Head of caudate nucleus (tissue), 42 donors: ENCODE data around the gene LMF1.

Experiments
- DNase-seq, 42 donors: peaks; one replicate each; pipeline versions ENCODE4 v3.0.0 to v3.0.0-alpha.2; 2020 to 2021; ENCODE audit warnings: mixed read lengths in 7 of 42
- intact Hi-C: fragments of 100-400 bp; cut with DNase I; formaldehyde crosslinking; loops from one replicate; pipeline ENCODE4 v1.15.0; 2022

Gene LMF1

DNA sequence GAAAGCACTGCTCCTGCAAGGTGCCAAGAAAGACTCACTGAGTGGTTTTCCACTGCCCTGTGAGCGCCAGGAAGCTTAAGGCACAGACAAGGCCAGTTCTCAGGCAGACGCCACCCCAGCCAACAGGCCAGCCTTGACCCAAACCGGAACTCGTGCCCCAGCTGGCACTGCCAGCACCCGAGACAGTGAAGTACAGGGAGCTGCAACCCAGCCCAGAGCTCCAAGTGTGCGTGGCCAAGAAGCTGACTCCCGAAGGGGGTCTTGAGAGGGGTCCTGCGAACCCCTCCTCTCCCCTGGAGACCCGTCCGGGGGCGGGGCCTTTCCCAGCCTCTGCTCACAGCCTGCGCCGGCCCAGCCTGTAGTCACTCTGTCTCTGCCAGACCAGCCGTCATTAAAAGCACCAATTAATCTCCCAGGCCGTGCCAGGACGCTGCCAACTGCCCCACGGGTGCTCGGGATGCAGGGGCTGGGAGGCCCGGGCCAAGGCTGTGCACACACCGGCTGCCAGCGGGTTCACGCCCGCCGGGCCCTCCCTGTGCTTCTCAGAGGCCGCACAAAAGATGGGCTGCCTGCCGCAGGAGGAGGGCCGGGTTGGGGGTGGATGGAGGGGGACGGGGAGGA lies 6.4 kb upstream of the LMF1 start:
- intact Hi-C loops: no loop called here
- DNase-seq: peak in 41 of 42 donors; percentile 66 to 93 (median 80)

DNA sequence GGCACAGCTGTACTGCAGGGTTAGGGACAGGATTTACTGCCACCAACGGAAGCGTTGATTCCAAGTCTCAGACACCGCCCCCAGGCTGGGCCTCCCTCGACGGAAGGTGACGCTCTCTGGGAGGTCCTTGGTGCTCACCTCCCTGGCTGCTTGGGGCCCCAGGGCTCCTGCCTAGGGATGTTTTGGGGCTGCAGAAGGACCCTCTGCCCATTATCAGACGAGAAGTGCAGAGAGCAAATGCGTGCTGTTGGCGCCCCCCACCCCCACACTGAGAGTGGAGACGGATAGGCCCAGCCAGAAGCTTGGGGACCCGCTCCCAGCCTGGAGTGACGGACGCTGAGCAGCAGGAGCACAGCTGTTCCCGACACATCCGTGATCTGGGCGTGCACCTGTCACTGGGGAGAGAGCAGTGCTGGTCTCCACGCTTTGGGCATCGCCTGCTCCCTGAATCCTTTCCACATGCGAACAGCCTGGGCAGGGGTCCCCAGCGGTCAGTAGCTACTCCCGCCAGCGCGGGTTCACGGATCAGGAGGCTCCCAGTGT lies 5.7 kb upstream of the LMF1 start:
- intact Hi-C loops: no loop called here
- DNase-seq: peak in 16 of 42 donors; percentile 15 to 61 (median 42)

DNA sequence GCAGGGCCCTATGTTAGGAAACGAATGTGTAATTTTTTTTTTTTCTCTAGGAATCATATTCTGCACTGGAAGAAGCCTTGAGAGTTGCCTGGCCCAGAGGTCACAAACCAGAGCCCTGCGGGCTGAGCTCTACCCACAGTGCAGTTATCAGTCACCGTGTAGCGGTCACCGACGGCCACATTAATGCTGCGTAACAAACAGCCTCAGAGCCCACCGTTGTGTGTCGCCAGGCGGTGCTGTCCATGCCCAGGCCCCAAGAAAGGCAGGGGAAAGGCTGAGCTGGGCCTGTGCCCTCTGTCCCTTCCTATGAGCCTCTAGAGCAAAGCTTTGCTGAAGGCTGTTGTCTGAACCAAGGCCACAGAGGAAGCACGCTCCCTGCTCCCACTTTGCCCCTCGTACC lies 4.5 kb upstream of the LMF1 start:
- intact Hi-C loops: no loop called here

DNA sequence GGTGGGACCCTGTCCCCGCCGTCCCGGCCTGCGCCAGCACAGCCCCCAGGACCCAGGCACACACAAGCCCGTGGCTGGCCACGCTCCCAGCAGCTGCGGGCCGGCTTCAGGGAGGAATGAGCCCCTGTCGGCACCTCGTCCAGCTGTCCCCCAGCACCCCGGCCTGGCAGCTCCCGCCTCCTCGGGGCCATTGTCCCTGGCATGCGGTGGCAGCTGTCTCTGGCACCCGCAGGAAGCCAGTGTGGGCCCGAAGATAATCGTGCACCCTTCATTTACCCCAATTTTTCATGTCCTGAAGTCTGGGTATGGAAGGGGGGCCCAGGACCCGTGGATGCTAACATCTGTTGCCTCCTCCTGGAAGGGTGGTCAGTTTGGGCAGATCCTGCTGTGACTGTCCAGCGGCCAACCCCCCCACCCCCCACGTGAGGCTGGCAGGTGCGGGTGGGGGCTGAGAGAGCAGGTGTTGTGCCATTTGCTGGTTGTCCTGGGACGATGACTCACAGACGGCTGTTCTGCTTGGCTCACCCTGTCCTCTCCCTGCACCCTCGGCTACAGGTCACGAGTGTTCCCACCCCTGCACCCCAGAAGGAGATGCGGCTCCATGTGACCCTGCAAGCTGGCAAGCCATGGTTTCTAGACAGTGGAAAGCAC lies 4.0 kb upstream of the LMF1 start:
- DNase-seq: peak; percentile 69 to 92 (median 81)

More for the DNA sequence above, 4.5 kb upstream of the LMF1 start:
- DNase-seq: peak in 4 of 42 donors; percentile 8 to 31 (median 19)

GRCh38 chr16:974001-974601 lies 3.3 kb upstream of the LMF1 start:
- intact Hi-C loops: loop anchor here (5.0 kb wide), 1 partner anchor 77 kb away; no protein-coding TSS in a partner anchor
- DNase-seq: peak in 25 of 42 donors; percentile 42 to 79 (median 59)

More for the DNA sequence above, 4.0 kb upstream of the LMF1 start:
- intact Hi-C loops: loop anchor here (5.0 kb wide), 1 partner anchor 77 kb away; no protein-coding TSS in a partner anchor

- intact Hi-C loops: loop anchor here (5.0 kb wide), 1 partner anchor 76 kb away; no protein-coding TSS in a partner anchor
- peak in 5 of 42 donors; percentile 10 to 50 (median 30) for DNase-seq
Observed at GRCh38 chr16:973366-973765, 2.6 kb upstream of the LMF1 start.

GRCh38 chr16:972316-973002 lies 1.7 kb upstream of the LMF1 start:
- DNase-seq: peak; percentile 84 to 97 (median 92)
- intact Hi-C loops: loop anchor here (5.0 kb wide), 1 partner anchor 75 kb away; no protein-coding TSS in a partner anchor

- DNase-seq: peak in 7 of 42 donors; percentile 17 to 62 (median 41)
- intact Hi-C loops: loop anchor here (5.0 kb wide), 1 partner anchor 75 kb away; no protein-coding TSS in a partner anchor
Observed at GRCh38 chr16:971981-972315, 1.2 kb upstream of the LMF1 start.

GRCh38 chr16:971582-971905 lies 760 bp upstream of the LMF1 start:
- DNase-seq: peak in 1 of 42 donors; percentile 2

GRCh38 chr16:970386-970765 lies 408 bp downstream of the LMF1 start:
- DNase-seq: peak in 1 of 42 donors; percentile 32
- intact Hi-C loops: loop anchor here (5.0 kb wide), 1 partner anchor 73 kb away; no protein-coding TSS in a partner anchor

More at GRCh38 chr16:971582-971905, 760 bp upstream of the LMF1 start:
- intact Hi-C loops: loop anchor here (5.0 kb wide), 1 partner anchor 74 kb away; no protein-coding TSS in a partner anchor

DNA sequence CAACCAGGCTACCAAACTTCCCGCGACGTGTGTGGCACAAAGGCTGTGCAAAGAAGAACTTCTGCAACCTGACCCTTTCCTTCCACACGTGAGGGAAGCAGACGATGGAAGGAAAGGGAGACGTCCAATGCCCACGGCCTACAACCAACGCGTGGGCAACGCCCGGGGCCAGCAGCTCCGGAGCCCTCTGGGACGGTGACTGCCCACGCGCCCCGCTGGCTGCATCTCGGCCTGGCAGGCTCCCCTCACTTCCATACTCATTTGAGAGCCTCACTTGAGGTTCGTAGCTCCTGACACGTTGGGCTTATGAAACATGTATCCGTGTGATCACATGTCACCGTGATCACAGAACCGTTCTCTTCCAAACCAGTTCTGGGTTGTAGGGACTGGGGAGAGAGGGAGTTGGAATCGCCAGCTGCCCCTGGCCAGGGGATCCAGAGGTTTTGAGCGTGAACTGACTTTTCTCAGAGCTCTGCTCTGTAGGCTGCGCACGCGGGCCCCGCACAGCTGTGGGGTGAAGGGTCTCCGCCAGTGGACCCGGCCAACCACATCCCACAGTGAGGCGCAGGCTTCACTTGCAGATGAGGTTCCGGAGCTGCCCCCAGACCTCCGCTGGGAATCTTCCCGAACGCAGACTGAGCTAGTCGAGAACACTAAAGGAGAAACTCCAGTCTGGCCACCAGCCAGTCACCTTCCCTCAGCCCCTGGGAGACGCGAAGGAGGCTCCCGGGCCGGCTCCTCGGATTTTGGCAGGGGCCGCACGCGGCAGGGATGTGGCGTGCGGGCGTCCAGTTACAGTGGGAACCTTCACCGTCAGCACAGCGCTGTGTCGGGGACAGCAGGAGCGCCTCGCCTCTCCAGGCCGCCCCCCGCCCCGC lies 1.0 kb downstream of the LMF1 start:
- DNase-seq: peak in 19 of 42 donors; percentile 13 to 67 (median 37)
- intact Hi-C loops: loop anchor here (5.0 kb wide), 1 partner anchor 72 kb away; no protein-coding TSS in a partner anchor

- no peak for DNase-seq
- intact Hi-C loops: no loop called here
Observed at GRCh38 chr16:968620-969019, 2.2 kb downstream of the LMF1 start.

DNA sequence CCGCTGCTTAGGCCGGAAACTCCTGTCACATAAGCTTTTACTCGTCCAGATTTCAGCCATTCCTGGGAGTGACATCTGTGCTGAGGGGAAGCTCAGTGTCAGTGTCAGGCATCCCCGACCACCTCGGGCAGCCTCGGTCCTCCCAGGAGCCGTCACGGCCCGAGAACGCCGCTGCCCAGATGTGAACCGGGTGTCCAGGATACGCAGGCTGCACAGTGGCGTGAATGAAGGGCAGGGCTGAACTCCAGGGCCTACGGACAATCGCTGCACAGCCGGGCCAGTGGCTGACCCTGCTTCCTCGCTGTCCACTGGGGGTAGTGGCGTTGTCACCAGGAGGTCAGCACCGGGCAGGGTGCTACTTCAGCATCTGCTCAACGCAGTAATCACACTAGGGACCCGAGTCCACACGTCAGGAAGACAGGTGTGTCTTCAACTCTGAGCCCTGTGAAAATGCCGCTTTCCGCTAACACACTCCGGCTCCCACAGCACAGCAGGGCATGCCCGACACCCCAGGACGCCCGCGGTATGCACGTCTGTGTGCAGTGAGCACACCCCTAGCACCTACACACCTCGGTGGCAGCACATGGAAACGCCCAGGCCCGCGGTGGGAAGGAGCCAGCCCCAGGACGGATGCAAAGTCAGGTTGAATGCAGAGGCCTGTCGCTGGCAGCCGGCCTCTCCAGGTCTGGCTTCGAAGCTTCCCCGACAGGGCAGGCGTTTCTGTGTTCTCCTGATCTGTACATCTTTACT lies 3.1 kb downstream of the LMF1 start:
- intact Hi-C loops: no loop called here
- peak in 14 of 42 donors; percentile 6 to 71 (median 38) for DNase-seq

- peak in 3 of 42 donors; percentile 5 to 42 (median 34) for DNase-seq
- intact Hi-C loops: no loop called here
Observed at GRCh38 chr16:967077-967541, 3.7 kb downstream of the LMF1 start.

DNA sequence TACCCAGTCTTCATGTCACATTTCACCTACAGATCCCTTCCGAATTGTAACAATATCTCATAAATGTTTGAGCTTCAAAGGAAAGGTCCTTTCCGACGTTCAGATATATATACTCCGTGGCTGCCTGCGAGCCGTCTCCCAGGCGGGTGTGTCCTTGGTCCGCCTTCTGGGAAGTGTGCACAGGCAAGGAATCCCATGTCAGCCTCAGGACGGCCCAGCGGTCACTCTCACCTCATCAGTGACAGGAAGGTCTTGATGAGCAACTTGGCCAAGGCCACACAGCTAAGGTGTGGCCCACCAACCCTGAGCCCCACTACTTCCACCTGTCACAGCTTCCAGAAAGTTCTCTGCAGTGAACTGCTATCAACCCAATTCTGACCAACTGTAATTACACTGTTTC lies 4.3 kb downstream of the LMF1 start:
- DNase-seq: peak in 3 of 42 donors; percentile 7 to 35 (median 29)
- intact Hi-C loops: no loop called here

- intact Hi-C loops: no loop called here
- DNase-seq: peak in 2 of 42 donors; percentile 5 to 30
Observed at GRCh38 chr16:966035-966434, 4.7 kb downstream of the LMF1 start.

GRCh38 chr16:965487-965886 lies 5.3 kb downstream of the LMF1 start:
- DNase-seq: peak in 2 of 42 donors; percentile 7 to 32
- intact Hi-C loops: no loop called here
